Parathyroid adenoma (tissue), 2 donors: ENCODE data around the gene ZNF275.

Experiments used
- H2AFZ ChIP-seq: fragments of 300-600 bp; sonication (generic); one replicate; pipeline ENCODE4 v1.7.0; 2017; ENCODE audit warnings: antibody characterized with exemption, mild to moderate bottlenecking
- H3K27ac ChIP-seq: fragments of 300-600 bp; sonication (generic); one replicate; pipeline ENCODE4 v1.7.0; 2017
- H3K27me3 ChIP-seq: fragments of 300-600 bp; sonication (generic); one replicate; pipeline ENCODE4 v1.7.0; 2017; ENCODE audit warnings: low read length; ENCODE audit not compliant: control insufficient read depth, insufficient read depth
- H3K36me3 ChIP-seq: fragments of 300-600 bp; sonication (generic); one replicate; pipeline ENCODE4 v1.7.0; 2017; ENCODE audit warnings: low read length; ENCODE audit not compliant: control insufficient read depth, insufficient read depth
- H3K4me1 ChIP-seq: fragments of 300-600 bp; sonication (generic); one replicate; pipeline ENCODE4 v1.7.0; 2017; ENCODE audit warnings: control low read depth
- H3K4me2 ChIP-seq: fragments of 300-600 bp; sonication (generic); one replicate; pipeline ENCODE4 v1.7.0; 2017; ENCODE audit warnings: low read length
- H3K4me3 ChIP-seq: fragments of 300-600 bp; sonication (generic); one replicate; pipeline ENCODE4 v1.7.0; 2017; ENCODE audit warnings: low read depth, low read length
- H3K79me2 ChIP-seq: fragments of 300-600 bp; sonication (generic); one replicate; pipeline ENCODE4 v1.7.0; 2017; ENCODE audit warnings: control low read depth
- H3K9ac ChIP-seq: fragments of 300-600 bp; sonication (generic); one replicate; pipeline ENCODE4 v1.7.0; 2017; ENCODE audit warnings: mild to moderate bottlenecking
- H3K9me3 ChIP-seq: fragments of 300-600 bp; sonication (generic); one replicate; pipeline ENCODE4 v1.7.0; 2017; ENCODE audit warnings: low read length; ENCODE audit not compliant: control insufficient read depth
- TF ChIP-seq, protein P1 (sequence below): fragments of 300-600 bp; sonication (generic); IDR thresholded peaks from one replicate; pipeline ENCODE4 v1.7.0; 2017; ENCODE audit warnings: antibody characterized with exemption, mild to moderate bottlenecking
- donor health status: primary hyperparathyroidism.

Gene ZNF275

DNA sequence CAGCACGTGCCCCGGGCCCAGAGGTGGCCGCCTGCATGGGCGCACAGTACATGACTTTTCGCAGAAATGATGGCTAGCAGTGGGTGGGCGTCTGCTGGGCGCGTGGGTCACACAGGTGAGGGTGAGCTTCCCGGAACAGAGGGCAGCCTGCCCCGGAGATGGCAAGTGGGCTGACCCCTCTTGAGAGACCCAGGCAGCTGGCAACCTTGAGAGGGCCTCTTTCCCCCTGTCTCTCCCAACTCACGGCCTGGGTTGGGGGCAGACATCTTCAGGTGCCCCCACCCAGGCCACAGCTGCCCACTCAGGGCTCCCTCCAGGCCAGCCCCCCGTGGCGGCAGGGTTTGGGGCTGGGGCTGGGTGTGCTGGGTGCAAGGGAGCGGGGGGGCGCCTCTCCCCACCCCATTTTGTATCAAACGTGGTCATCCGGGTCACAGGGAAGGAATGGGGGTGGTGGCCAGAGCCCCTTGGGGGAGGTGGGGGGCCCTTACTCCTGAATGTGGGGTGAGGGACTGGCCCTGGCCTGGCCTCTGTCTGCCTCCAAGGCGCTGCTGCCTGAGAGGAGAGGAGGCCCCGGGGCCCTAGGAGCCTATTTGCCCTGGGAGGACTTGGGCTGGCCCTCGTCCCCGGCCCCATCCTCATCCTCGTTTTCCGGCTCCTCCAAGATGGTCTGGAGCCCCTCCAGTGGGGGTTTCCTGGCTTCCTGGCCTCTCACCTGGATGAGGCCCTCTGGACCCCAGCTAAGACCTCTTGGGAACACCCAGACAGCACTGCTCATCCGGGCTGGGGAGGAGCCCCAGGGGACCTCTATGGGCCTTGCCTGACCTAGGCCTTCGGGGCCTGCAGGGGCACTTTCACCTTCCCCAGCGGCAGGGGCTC, 62.6 kb downstream of the ZNF275 start:
- Histone ChIP-seq H3K36me3 (no peaks in the 10 kb centered on the region), H3K27ac (no peak overlapping the region), H3K79me2 (no peaks in the 10 kb centered on the region), H3K4me1 (no peaks in the 10 kb centered on the region), H3K9ac (no peak overlapping the region), H3K4me2 (no peak overlapping the region), H2AFZ (no peak overlapping the region), H3K27me3 (no peaks in the 10 kb centered on the region), H3K4me3 (no peak overlapping the region), H3K9me3 (no peaks in the 10 kb centered on the region)
- TF ChIP-seq, protein P1, sequence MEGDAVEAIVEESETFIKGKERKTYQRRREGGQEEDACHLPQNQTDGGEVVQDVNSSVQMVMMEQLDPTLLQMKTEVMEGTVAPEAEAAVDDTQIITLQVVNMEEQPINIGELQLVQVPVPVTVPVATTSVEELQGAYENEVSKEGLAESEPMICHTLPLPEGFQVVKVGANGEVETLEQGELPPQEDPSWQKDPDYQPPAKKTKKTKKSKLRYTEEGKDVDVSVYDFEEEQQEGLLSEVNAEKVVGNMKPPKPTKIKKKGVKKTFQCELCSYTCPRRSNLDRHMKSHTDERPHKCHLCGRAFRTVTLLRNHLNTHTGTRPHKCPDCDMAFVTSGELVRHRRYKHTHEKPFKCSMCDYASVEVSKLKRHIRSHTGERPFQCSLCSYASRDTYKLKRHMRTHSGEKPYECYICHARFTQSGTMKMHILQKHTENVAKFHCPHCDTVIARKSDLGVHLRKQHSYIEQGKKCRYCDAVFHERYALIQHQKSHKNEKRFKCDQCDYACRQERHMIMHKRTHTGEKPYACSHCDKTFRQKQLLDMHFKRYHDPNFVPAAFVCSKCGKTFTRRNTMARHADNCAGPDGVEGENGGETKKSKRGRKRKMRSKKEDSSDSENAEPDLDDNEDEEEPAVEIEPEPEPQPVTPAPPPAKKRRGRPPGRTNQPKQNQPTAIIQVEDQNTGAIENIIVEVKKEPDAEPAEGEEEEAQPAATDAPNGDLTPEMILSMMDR = no peak

DNA sequence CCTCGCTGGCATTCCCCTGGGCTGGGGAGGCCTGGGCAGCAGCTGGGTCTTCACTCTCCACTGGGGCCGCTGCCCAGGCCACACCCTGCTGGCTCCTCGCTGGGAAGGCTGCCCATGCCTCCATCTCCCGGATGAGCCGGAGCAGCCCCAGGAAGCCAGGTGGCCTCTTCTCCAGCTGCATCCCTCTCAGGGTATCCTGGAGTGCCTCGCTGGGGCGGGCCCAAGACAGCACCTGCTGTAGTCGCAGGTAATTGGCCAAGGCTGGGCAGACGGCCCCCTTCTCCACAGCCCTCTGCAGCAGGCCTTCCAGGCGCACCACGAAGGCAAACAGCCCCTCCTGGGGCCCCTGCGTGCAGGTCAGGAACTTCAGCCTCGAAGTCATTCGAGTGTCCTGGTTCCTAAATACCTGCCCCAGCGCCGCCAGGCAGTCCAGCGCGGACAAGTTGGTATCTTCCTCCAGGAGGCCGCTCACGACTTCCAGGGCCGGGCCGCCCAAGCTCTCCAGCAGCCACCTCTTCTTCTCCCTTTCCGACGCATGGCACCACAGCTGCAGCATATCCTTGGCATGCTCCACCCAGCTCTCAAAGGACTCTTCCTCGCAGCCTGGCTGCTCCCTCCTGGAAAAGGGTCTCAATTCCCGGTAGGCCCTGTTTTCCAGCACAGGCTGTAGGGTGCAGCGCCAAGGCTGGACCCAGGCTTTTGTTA, 63.5 kb downstream of the ZNF275 start:
- Histone ChIP-seq H2AFZ (no peak overlapping the region), H3K27me3 (no peaks in the 10 kb centered on the region), H3K27ac (no peak overlapping the region), H3K36me3 (no peaks in the 10 kb centered on the region), H3K9me3 (no peaks in the 10 kb centered on the region), H3K9ac (no peak overlapping the region), H3K4me2 (no peak overlapping the region), H3K4me1 (no peaks in the 10 kb centered on the region), H3K4me3 (no peak overlapping the region), H3K79me2 (no peaks in the 10 kb centered on the region)
- TF ChIP-seq, protein P1 = no peak

DNA sequence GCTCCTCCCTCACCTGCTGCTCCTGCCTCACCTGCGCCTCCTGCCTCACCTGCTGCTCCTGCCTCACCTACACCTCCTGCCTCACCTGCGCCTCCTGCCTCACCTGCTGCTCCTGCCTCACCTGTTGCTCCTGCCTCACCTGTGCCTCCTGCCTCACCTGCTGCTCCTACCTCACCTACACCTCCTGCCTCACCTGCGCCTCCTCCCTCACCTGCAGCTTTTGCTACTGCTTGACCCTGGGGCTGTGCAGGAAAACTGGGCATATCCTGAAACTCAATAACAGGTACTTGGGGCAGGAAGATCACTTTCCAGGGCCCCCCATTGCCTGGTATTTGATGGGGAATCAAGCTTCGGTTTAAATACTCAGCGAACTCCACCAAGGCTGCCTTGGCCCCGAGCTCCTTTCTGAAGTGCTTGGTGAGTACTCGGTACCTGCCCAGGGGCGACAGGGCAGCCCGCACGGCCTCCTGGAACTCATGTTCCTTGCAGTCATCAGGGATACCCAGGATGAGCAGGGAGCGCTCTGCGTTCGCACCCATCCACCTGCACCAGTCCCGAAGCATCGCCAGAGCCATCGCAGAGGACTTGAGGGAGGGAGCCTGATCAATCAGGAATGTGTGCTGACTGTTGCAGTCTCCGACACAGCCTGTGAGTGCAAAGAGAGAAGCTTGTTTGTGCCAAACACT, 64.5 kb downstream of the ZNF275 start:
- H3K79me2 ChIP-seq = no peaks in the 10 kb centered on the region
- H3K27me3 ChIP-seq = no peaks in the 10 kb centered on the region
- TF ChIP-seq, protein P1 = no peak

DNA sequence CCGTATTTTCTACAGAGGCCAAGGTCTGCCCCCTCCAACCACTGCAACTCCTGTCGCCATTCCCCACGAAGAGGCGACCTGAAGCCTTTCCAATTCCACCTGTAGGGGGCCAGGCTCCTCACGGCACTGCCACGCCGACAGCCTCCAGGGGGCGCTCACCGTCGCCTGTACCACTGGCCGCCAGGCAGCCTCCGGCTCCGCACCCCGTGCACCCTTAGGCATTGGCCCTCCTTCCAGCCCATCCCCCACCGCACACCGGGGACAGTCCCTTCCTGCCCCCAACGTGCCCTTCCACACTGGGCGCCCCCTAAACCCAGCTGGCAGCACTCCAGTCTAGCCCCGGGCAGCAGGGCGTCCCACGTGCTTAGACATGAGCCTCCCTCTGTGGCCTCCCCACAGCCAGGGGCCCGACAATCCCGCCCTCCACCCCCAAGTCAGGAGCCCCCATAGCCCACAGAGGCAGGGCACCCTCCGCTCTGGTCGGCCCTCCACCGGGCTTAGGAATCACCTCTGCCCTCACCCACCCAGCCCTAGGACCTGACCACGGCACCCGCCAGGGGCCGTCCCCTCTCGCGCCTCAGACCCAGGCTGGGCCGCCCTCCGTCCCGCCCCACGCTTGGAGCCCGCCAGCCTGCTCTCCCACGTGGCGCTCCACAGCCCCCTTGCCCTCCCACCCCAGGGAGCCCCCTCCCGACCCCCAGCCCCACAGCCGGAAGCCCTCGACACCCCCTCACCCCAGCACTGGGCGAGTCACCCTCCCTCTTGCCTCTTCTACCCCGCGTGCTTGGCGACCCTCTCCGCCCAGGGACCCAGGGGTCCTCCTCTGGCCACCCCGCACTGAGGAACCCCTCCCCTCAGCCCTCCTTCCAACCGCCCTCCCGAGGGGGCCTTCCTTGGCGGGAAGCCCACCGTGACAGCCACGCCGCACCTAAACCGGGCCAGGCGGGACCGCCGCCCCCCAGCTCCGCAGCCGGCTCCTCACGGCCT, 66.5 kb downstream of the ZNF275 start:
- Histone ChIP-seq H3K4me3 (no peak overlapping the region), H3K9ac (no peak overlapping the region)
- TF ChIP-seq, protein P1 = peak; percentile 55

More for the DNA sequence above, 64.5 kb downstream of the ZNF275 start:
- H3K4me3 ChIP-seq = no peak overlapping the region
- no peak overlapping the region for H3K4me2 ChIP-seq
- H3K4me1 ChIP-seq = no peaks in the 10 kb centered on the region
- H3K9ac ChIP-seq = no peak overlapping the region
- no peak overlapping the region for H3K27ac ChIP-seq
- no peaks in the 10 kb centered on the region for H3K36me3 ChIP-seq
- no peaks in the 10 kb centered on the region for H3K9me3 ChIP-seq
- no peak overlapping the region for H2AFZ ChIP-seq

More for the DNA sequence above, 66.5 kb downstream of the ZNF275 start:
- no peaks in the 10 kb centered on the region for H3K36me3 ChIP-seq
- no peak overlapping the region for H3K4me2 ChIP-seq
- H3K4me1 ChIP-seq = no peaks in the 10 kb centered on the region
- H3K27me3 ChIP-seq = no peaks in the 10 kb centered on the region
- H3K27ac ChIP-seq = no peak overlapping the region
- no peaks in the 10 kb centered on the region for H3K79me2 ChIP-seq
- H3K9me3 ChIP-seq = no peaks in the 10 kb centered on the region
- H2AFZ ChIP-seq = no peak overlapping the region
